Skeletal muscle tissue (tissue), 4 donors: ENCODE data around the gene DNLZ. TPM values are rescaled to one million over a fixed set of nuclear protein-coding genes. Genes with fewer than 3 reads are reported as not detected.

ENCODE experiments used
- H3K27ac ChIP-seq: one replicate; pipeline ENCODE4 v1.7.0; 2013; ENCODE audit warnings: mild to moderate bottlenecking, low read depth, low read length, inconsistent platforms
- H3K27me3 ChIP-seq, 3 donors: one replicate each; pipeline ENCODE4 v1.7.0; 2013; ENCODE audit warnings: low read length in 3 of 3; ENCODE audit not compliant: control insufficient read depth in 3 of 3, insufficient read depth in 3 of 3
- H3K36me3 ChIP-seq, 3 donors: one replicate each; pipeline ENCODE4 v1.7.0; 2013; ENCODE audit warnings: low read length in 3 of 3; ENCODE audit not compliant: control insufficient read depth in 3 of 3, insufficient read depth in 3 of 3
- H3K4me1 ChIP-seq, 3 donors: one replicate each; pipeline ENCODE4 v1.7.0; 2013; ENCODE audit warnings: low read length in 3 of 3, mild to moderate bottlenecking in 3 of 3; ENCODE audit not compliant: control insufficient read depth in 3 of 3, insufficient read depth in 3 of 3
- H3K4me3 ChIP-seq, 3 donors: one replicate each; pipeline ENCODE4 v1.7.0; 2013; ENCODE audit warnings: low read length in 3 of 3
- H3K9ac ChIP-seq, 3 donors: one replicate each; pipeline ENCODE4 v1.7.0; 2013; ENCODE audit warnings: low read length in 3 of 3, mild to moderate bottlenecking in 3 of 3, moderate library complexity in 2 of 3, low read depth in 1 of 3
- H3K9me3 ChIP-seq, 3 donors: one replicate each; pipeline ENCODE4 v1.7.0; 2013; ENCODE audit warnings: low read length in 3 of 3; ENCODE audit not compliant: control insufficient read depth in 3 of 3
- total RNA-seq: library from RNA; depleted of rRNA; stranded (reverse); fragments of >200 nt; gene quantifications from one replicate; pipeline ENCODE4 v1.2.3, GENCODE V29; 2014
- donor health status: Osteomylitis.

Gene DNLZ
- total RNA-seq, 1 donor from 2014 or later: 5.2 TPM

DNA sequence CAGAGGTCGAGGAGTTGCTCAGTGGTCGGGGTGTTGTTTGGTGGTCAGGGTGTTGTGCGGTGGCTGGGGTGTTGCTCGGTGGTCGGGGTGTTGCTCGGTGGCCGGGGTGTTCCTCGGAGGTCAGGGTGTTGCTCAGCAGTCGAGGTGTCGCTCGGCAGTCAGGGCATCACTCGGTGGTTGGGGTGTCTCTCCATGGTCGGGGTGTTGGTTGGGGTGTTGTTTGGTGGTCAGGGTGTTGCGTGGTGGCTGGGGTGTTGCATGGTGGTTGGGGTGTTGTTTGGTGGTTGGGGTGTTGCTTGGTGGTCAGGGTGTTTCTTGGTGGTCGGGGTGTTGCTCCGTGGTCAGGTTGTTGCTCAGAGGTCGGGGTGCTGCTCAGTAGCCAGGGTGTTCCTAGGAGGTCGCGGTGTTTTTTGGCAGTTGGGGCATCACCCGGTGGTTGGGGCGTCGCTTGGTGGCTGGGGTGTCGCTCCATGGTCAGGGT, 47.2 kb downstream of the DNLZ start:
- no peak overlapping the region for H3K9ac ChIP-seq
- no peaks in the 10 kb centered on the region for H3K36me3 ChIP-seq
- H3K9me3 ChIP-seq: peaks cover 0 to 3% (median 2%) of the 10 kb centered on the region in 3 donors
- H3K4me3 ChIP-seq: no peak overlapping the region
- peaks cover 2 to 13% (median 10%) of the 10 kb centered on the region in 3 donors for H3K27me3 ChIP-seq
- H3K27ac ChIP-seq: no peak overlapping the region
- H3K4me1 ChIP-seq: no peaks in the 10 kb centered on the region

- Histone ChIP-seq H3K9me3 (peaks cover 0 to 2% (median 2%) of the 10 kb centered on the region in 3 donors), H3K4me3 (no peak overlapping the region), H3K36me3 (no peaks in the 10 kb centered on the region), H3K4me1 (no peaks in the 10 kb centered on the region), H3K9ac (no peak overlapping the region), H3K27ac (no peak overlapping the region), H3K27me3 (peaks cover 16 to 25% (median 23%) of the 10 kb centered on the region in 3 donors)
These were observed 48.6 kb downstream of the DNLZ start for GRCh38 chr9:136314944-136315343.

DNA sequence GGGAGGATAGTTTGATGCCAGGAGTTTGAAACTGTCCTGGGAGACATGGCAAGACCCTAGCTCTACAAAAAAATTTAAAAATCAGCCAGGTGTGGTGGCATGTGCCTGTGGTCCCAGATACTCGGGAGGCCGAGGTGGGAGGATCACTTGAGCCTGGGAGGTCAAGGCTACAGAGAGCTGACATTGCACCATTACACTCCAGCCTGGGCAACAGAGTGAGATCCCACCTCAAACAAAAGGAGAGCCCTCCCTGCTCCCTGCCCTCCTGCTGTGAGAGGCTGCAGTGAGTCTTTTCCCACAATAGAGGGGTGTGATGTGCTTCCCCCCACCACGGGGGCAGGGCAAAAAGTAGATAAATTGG, 49.5 kb downstream of the DNLZ start:
- Histone ChIP-seq H3K27ac (no peak overlapping the region), H3K36me3 (no peaks in the 10 kb centered on the region), H3K4me1 (no peaks in the 10 kb centered on the region), H3K27me3 (peaks cover 25 to 32% (median 32%) of the 10 kb centered on the region in 3 donors), H3K9me3 (peaks cover 0 to 2% (median 2%) of the 10 kb centered on the region in 3 donors), H3K4me3 (no peak overlapping the region), H3K9ac (no peak overlapping the region)

- Histone ChIP-seq H3K9me3 (peaks cover 0 to 2% (median 2%) of the 10 kb centered on the region in 3 donors), H3K27me3 (peaks cover 32 to 38% (median 38%) of the 10 kb centered on the region in 3 donors), H3K27ac (no peak overlapping the region), H3K9ac (no peak overlapping the region), H3K36me3 (no peaks in the 10 kb centered on the region), H3K4me1 (no peaks in the 10 kb centered on the region), H3K4me3 (no peak overlapping the region)
These were observed 50.2 kb downstream of the DNLZ start for GRCh38 chr9:136313111-136314055.

DNA sequence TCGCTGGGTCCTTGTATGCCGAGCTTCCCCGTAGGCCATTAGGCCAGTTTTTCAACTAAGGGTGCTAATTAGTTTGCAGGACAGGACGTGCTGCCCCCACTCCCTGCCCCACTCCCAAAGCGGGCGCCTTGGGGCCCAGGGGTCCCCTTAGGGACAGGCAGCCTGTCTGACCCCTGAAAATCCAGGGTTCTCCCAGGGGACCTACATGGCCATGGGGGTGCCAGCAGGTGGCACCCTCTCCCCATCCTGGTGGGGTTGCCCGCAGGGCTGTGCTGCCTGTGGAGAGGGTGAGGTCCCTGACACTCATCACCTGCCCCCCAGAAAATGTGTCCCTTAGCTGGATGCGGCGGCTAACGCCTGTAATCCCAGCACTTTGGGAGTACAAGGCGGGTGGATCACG, 51.1 kb downstream of the DNLZ start:
- Histone ChIP-seq H3K36me3 (no peaks in the 10 kb centered on the region), H3K4me3 (no peak overlapping the region), H3K27ac (no peak overlapping the region), H3K27me3 (peaks cover 40 to 46% (median 41%) of the 10 kb centered on the region in 3 donors), H3K4me1 (no peaks in the 10 kb centered on the region), H3K9me3 (peaks cover 0 to 2% (median 2%) of the 10 kb centered on the region in 3 donors), H3K9ac (no peak overlapping the region)

DNA sequence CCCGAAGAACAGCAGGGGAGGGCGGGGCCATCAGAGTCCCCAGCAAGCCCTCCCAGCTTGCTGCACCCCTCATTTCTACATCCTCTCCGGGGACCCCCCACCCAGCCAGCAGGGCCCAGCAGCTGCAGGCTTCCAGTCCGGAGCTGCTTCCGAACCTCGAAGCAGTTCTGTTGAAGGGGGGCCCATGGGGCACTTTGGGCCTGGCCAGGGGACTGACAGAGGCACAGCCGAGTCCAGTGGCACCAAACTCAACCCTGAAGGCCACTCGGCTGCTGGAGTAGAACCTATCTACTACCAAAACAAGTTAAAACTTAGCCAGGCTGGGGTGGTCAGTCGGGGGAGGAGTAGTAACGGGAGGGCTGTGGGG, 51.6 kb downstream of the DNLZ start:
- Histone ChIP-seq H3K27ac (no peak overlapping the region), H3K27me3 (peaks cover 44 to 50% (median 45%) of the 10 kb centered on the region in 3 donors), H3K4me3 (no peak overlapping the region), H3K9ac (no peak overlapping the region), H3K9me3 (peaks cover 0 to 2% (median 2%) of the 10 kb centered on the region in 3 donors), H3K4me1 (no peaks in the 10 kb centered on the region), H3K36me3 (no peaks in the 10 kb centered on the region)

GRCh38 chr9:136311051-136312008, 52.2 kb downstream of the DNLZ start:
- Histone ChIP-seq H3K4me1 (no peaks in the 10 kb centered on the region), H3K9me3 (peaks cover 0 to 2% (median 2%) of the 10 kb centered on the region in 3 donors), H3K27ac (no peak overlapping the region), H3K27me3 (peaks cover 46 to 56% (median 47%) of the 10 kb centered on the region in 3 donors), H3K4me3 (no peak overlapping the region), H3K36me3 (no peaks in the 10 kb centered on the region), H3K9ac (no peak overlapping the region)

- Histone ChIP-seq H3K4me1 (no peaks in the 10 kb centered on the region), H3K27ac (no peak overlapping the region), H3K9me3 (peaks cover 0 to 2% (median 2%) of the 10 kb centered on the region in 3 donors), H3K9ac (no peak overlapping the region), H3K4me3 (no peak overlapping the region), H3K27me3 (peaks cover 46 to 64% (median 51%) of the 10 kb centered on the region in 3 donors), H3K36me3 (no peaks in the 10 kb centered on the region)
These were observed 53.1 kb downstream of the DNLZ start for GRCh38 chr9:136310273-136311030.

DNA sequence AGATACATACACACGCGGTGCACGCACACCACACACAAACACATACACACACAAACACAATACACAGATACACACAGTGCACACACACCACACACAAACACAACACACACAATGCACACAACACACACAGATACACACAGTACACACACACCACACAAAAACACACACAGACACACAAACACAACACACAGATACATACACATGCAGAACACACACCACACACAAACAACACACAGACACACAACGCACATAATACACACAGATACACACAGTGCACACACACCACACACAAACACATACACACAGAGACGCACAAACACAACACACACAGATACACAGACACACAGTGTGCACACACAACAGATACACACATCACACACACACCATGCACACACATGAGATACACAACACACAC, 53.7 kb downstream of the DNLZ start:
- Histone ChIP-seq H3K9ac (no peak overlapping the region), H3K27ac (no peak overlapping the region), H3K27me3 (peaks cover 50 to 68% (median 54%) of the 10 kb centered on the region in 3 donors), H3K4me1 (no peaks in the 10 kb centered on the region), H3K4me3 (no peak overlapping the region), H3K36me3 (no peaks in the 10 kb centered on the region), H3K9me3 (peaks cover 0 to under 1% (median 0%) of the 10 kb centered on the region in 3 donors)
